ENCODE measurements around the gene LPCAT3.
A peak's percentile ranks its signal among the peaks of the same experiment; 100 is the strongest.

LPCAT3 gene

GRCh38 chr12:6987956-6988553 lies 30.2 kb downstream of the LPCAT3 start:
- DNase-seq, result no peak

GRCh38 chr12:6982532-6982931 lies 35.7 kb downstream of the LPCAT3 start:
- DNase-seq, result no peak

- DNase-seq, result no peak
Observed at GRCh38 chr12:6981152-6982052, 36.9 kb downstream of the LPCAT3 start.

DNA sequence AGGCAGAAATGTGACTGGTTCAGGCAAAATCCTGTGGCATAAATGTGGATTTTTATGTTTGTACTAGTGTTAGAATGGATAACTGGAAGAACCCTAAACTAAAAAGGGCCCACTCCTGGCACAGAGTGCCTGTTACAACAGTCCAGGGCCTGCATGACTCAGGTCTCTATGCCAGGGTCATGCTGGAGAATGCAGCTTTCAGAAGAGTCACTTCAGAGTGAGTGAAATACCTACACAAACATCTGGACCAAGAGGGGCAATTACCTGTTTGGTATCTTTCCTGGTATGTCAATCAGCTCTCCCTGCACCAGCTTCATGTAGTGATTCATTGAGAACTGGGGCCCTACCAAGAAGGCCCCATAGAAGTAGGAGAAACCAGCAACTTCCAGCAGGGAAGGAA lies 37.5 kb downstream of the LPCAT3 start:
- DNase-seq, result no peak

- DNase-seq, result no peak
Observed at GRCh38 chr12:6980075-6980474, 38.2 kb downstream of the LPCAT3 start.

DNA sequence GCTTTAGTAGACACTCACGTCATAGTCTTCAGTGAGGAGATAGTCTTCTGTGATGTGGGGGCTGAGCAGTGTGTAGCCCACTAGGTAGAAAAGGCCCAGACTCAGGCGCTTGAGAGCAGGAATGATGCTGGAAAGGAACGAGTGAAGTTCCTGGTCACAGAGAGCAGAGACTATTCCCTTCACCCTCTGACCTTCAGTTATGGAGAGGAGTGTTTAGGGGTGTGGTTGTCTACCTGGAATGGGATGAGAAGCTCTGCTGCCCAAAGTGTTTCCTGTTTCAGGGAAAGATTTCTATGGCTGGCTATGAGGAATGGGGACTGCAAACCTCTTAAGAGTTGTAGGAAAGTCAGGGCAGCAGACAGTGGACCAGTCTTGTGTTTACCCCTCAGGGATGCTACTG lies 38.8 kb downstream of the LPCAT3 start:
- no peak for DNase-seq

DNA sequence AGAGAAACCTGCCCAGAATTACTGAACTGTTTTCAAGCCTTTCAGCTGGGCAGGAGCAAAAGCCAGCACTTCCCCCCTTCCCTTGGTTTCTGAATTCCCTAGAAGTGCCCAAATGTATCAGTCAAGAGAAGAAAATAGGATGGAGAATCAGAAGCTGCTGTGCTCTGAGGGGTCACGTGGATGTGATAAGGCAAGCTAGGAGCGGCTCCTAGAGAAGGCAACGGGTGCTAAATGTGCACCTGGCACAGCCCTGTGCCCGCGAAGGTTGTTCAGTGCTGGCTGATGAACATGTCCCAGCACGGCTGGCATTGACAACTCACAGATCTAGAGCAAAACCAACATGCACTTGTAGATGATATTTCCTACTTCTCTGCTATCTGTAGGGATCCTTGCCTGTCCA lies 39.3 kb downstream of the LPCAT3 start:
- no peak for DNase-seq

- no peak for DNase-seq
Observed at GRCh38 chr12:6978611-6979011, 39.7 kb downstream of the LPCAT3 start.

DNA sequence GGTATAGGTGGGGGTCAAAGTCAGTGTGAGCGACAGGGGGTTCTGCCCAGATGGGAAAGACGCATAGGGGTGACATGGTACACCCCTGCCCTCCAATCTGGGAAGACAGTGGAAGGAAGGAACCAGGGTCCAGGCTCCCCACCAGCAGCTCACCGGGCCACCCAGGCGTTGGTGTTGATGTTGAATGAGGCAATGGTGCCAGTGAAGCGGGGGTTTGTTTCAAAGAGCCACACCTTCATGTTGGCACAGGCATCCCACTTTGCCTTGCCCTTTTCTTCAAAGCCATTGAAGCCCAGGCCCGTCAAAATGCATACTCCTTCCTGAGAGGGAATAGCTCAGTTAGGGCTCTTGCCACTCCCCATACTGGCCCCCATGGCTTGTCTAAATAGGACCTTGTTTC lies 40.1 kb downstream of the LPCAT3 start:
- no peak for DNase-seq

DNA sequence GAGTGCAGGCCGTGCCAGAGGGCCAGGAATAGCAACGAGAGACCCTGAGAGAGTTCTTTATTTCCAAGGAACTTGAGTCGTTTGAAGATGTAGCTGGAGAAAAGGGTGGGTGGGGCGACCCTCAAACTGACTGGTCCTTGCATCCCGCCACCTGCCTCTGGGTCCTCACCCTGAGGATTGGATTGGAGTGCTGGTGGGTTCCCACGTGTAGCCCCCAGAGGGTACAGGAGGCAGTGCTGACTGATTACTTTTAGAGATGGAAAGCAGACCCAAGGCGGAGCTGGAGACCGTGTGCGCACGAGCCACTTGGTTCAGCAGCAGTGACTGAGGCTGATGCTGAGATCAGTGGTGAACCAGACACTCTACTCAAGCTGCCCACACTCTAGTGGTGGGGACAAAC lies 40.6 kb downstream of the LPCAT3 start:
- DNase-seq, result no peak

DNA sequence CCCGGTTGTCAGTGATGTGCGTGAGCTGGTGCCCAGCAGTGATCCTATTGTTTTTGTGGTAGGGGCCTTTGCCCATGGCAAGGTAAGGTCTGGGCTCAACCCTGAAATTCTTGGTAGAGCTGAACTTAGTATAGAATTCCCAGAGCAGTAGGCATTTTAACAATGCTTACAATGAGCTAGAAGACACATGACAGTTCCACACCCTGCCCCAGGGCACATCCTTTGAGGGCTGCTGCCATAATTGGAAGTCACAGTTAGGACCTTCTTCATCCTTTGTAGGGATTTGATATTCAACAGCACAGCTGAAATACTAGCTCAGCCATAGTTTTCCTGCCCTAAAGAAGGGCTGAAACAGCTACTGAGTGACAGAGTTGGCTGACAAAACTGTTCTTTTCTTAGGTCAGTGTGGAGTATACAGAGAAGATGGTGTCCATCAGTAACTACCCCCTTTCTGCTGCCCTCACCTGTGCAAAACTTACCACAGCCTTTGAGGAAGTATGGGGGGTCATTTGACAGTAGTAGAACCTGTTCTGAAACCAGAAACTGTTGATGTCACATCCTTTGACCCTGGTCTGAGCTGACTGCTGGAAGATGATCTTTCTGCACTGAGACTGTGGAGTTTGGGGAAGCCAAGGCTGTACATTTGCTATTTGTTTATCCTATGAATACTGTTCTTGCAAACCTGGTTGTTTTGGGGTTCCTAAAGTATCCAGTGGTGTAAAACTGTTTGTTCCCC lies 42.8 kb downstream of the LPCAT3 start:
- no peak for DNase-seq

GRCh38 chr12:6974180-6974579 lies 44.1 kb downstream of the LPCAT3 start:
- DNase-seq, result no peak

DNA sequence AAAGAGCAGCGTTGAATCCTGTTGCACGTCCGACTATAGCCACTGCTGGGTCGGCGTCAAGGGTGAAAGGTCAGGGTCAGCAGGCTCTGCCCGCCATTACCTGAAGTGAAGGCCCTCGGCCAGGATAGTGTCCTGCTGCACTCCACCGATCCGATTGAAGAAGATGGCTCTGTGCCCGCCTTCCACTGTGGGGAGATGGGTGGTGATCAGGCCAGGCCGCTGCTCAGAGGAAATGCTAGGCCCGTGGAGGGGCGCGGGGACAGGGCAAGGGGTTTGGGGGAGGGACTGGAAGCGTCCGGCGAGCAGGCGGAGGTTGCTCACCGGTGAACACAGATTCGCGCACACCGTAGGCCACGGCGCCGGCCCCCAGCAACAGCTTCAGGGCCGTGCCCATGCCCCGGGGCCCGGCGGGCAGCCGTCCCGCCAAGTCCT lies 48.2 kb downstream of the LPCAT3 start:
- no peak for DNase-seq

DNA sequence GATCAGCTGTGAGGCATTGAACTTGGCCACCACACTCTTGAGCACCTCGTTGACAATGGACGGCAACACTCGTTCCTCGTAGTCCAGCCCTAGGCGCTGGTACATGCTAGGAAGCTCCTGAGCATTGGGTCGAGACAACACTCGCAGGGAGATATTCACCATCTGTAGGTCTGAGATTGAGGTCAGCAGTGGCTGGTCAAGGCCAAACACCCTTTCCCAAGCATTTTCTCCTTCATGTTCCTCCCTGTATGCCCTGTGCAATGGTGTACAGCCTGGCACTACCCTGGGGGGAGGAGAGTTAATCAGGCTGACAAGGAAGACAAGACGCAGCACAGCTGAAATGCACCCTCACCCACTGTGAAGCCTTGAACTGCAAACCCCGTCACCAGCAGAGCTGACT lies 49.9 kb downstream of the LPCAT3 start:
- no peak for DNase-seq

DNA sequence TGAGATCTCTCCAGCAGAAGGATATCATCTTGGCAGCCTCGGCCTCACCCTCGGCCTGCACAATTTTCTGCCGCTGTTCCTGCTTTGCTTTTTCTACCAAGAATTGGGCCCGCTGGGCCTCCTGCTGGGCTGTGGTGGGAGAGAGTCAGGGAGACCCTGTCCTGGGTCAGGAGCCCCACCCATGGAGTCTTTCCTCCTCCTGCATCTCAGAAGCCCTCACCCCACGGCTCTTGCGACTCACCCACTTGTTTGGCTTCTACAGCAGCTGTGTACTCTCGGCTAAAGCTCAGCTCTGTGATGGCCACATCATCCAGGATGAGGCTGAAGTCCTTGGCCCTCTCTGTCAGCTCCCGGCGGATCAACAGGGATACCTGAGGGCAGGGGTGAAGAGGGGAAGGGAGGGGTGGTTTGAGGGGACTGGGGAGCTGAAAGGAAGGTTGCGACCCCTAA lies 50.6 kb downstream of the LPCAT3 start:
- no peak for DNase-seq

DNA sequence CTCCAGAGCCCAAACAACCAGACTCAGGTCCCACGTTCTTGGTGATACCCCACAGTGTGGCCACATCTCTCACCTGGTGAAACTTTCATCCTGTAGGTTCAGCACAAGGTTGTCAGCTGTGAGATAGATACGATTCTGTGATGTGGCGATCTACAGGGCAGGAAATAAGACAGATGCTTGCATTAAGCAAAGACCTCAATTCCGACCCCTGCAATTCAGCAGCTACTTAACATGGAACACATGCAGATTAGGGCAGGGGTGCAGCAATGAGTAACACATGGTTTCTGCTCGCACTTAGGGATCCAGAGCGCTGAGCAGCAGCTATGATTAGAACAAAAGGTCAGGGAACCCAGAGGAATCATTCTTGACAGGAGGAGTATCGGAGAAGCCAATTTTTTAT lies 51.9 kb downstream of the LPCAT3 start:
- DNase-seq, result no peak

GRCh38 chr12:6965714-6966113 lies 52.6 kb downstream of the LPCAT3 start:
- DNase-seq, result no peak

GRCh38 chr12:6965026-6965661 lies 53.1 kb downstream of the LPCAT3 start:
- peak; percentile 60 for DNase-seq

DNA sequence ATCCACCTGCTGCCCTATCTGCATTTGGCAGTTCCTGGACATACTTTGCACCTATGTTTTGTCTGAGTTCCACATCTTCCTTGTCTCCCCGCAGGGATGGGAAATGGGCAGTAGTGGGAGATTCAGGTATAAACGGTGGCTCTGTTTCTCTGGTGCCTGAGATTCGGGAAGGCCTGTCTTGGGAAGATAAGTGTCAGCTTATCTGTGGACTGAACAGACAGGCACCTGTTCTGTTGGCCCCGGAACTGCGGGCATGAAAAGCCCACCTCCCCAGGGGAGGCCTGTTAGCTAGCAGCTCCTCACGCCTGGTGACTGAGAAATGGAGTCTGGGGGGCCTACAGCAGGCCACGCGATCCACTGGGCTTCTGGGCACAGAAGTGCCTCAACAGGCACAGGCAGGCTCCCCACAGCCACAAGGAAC lies 53.7 kb downstream of the LPCAT3 start:
- DNase-seq, result no peak

GRCh38 chr12:6963791-6964413 lies 54.4 kb downstream of the LPCAT3 start:
- no peak for DNase-seq

GRCh38 chr12:6963016-6963731 lies 55.1 kb downstream of the LPCAT3 start:
- no peak for DNase-seq
